A549 (cell line): ENCODE results near the gene ATAD2B. TPM values are rescaled to one million over a fixed set of nuclear protein-coding genes. Genes with fewer than 3 reads are reported as not detected.

Experiments used
- ATAC-seq, 2 experiments: fragments of 200-7000 bp in 1 of 2; fragments of >200 bp in 1 of 2; cut with Nextera tagmentation in 1 of 2; cut with Tn5 transposase in 1 of 2; 3 replicates each; pipeline versions ENCODE4 v1.8.0 to v1.9.1; 2018 to 2020; ENCODE audit warnings: mild to moderate bottlenecking in 1 of 2, moderate library complexity in 1 of 2
- CTCF ChIA-PET: fragments of 300-600 bp; sonication (Branson Sonifier 250); formaldehyde crosslinking; extraction: SDS; loops from one replicate; lab custom pipeline; 2021; ENCODE audit warnings: antibody characterized with exemption, inconsistent platforms; lab: Yijun Ruan, JAX
- POLR2A ChIA-PET: fragments of 350-600 bp; formaldehyde crosslinking; extraction: SDS; loops from one replicate; lab custom pipeline; 2021; ENCODE audit warnings: antibody characterized with exemption, inconsistent platforms; lab: Yijun Ruan, JAX
- DNase-seq, 2 experiments: peaks; one replicate each; pipeline versions ENCODE4 v3.0.0 to v3.0.0-alpha.2; 2011 to 2016; ENCODE audit warnings: low read depth in 1 of 2, low spot score in 1 of 2
- FAIRE-seq: peaks from 2 replicates; lab custom pipeline; 2011; peaks lifted over from hg19 to GRCh38; lab: Jason Lieb, UNC
- H3K27ac ChIP-seq, 2 experiments: fragments of >200 bp; sonication (Bioruptor Twin); formaldehyde crosslinking; 3 replicates each; pipeline ENCODE4 v1.5.1; 2016 to 2017
- H3K4me1 ChIP-seq: fragments of >200 bp; sonication (Bioruptor Twin); formaldehyde crosslinking; 3 replicates; pipeline ENCODE4 v1.6.1; 2016
- H3K4me2 ChIP-seq: fragments of >200 bp; sonication (Bioruptor Twin); formaldehyde crosslinking; 3 replicates; pipeline ENCODE4 v1.6.1; 2016
- H3K4me3 ChIP-seq: fragments of >200 bp; sonication (Bioruptor Twin); formaldehyde crosslinking; 3 replicates; pipeline ENCODE4 v1.5.1; 2016
- H3K9me3 ChIP-seq: fragments of >200 bp; sonication (Bioruptor Twin); formaldehyde crosslinking; 3 replicates; pipeline ENCODE4 v1.6.1; 2016
- BHLHE40 ChIP-seq: IDR thresholded peaks from 2 replicates; pipeline ENCODE4 v1.6.1; 2012; ENCODE audit warnings: low read depth, low read length, inconsistent platforms
- CBX8 ChIP-seq: fragments of 200-600 bp; sonication (generic); IDR thresholded peaks from 2 replicates; pipeline ENCODE4 v1.6.1; 2016
- CEBPB ChIP-seq, 2 experiments: fragments of >200 bp in 1 of 2; sonication (Bioruptor Twin) in 1 of 2; formaldehyde crosslinking in 1 of 2; IDR thresholded peaks; 2 replicates each; pipeline ENCODE4 v1.6.1; 2012 to 2016
- EHF ChIP-seq: fragments of 250-450 bp; sonication (Bioruptor Pico); IDR thresholded peaks from 2 replicates; pipeline ENCODE4 v1.5.0; 2020; ENCODE audit warnings: mild to moderate bottlenecking
- EHMT2 ChIP-seq: fragments of 200-600 bp; sonication (generic); IDR thresholded peaks from 2 replicates; pipeline ENCODE4 v1.6.1; 2016; ENCODE audit warnings: antibody characterized with exemption, low read depth, mild to moderate bottlenecking, moderate library complexity
- EP300 ChIP-seq, 2 experiments: fragments of >200 bp; sonication (Bioruptor Twin); formaldehyde crosslinking; IDR thresholded peaks; 2 replicates in 1 of 2; 3 replicates in 1 of 2; pipeline ENCODE4 v1.6.1; 2016 to 2017
- ESRRA ChIP-seq: fragments of 150-350 bp; IDR thresholded peaks from 2 replicates; pipeline ENCODE4 v1.6.1; 2014; ENCODE audit warnings: mild to moderate bottlenecking, low read length, borderline replicate concordance
- FOSB ChIP-seq: fragments of 250-450 bp; sonication (Bioruptor Pico); IDR thresholded peaks from 2 replicates; pipeline ENCODE4 v1.5.0; 2020; ENCODE audit warnings: mild to moderate bottlenecking, moderate library complexity
- HDAC2 ChIP-seq: fragments of 200-600 bp; sonication (generic); IDR thresholded peaks from 2 replicates; pipeline ENCODE4 v1.6.1; 2016
- HEYL ChIP-seq: fragments of 250-450 bp; sonication (Bioruptor Pico); IDR thresholded peaks from 2 replicates; pipeline ENCODE4 v1.8.0; 2021; ENCODE audit warnings: mild to moderate bottlenecking, moderate library complexity
- MAFK ChIP-seq: fragments of 450-650 bp; IDR thresholded peaks from 2 replicates; pipeline ENCODE4 v1.6.1; 2014; ENCODE audit not compliant: partially characterized antibody
- PHF8 ChIP-seq: fragments of 200-600 bp; sonication (generic); IDR thresholded peaks from 2 replicates; pipeline ENCODE4 v1.6.1; 2016; ENCODE audit warnings: low read depth, mild to moderate bottlenecking, antibody characterized with exemption, moderate library complexity, borderline replicate concordance
- RARB ChIP-seq: fragments of 250-450 bp; sonication (Bioruptor Pico); IDR thresholded peaks from 2 replicates; pipeline ENCODE4 v1.8.0; 2021; ENCODE audit warnings: mild to moderate bottlenecking, moderate library complexity
- RNF2 ChIP-seq: fragments of 200-600 bp; sonication (generic); IDR thresholded peaks from 2 replicates; pipeline ENCODE4 v1.6.1; 2016; ENCODE audit warnings: low read depth, mild to moderate bottlenecking, antibody characterized with exemption, moderate library complexity, borderline replicate concordance
- SREBF2 ChIP-seq: fragments of 450-650 bp; IDR thresholded peaks from 2 replicates; pipeline ENCODE4 v1.6.1; 2014; ENCODE audit warnings: mild to moderate bottlenecking, moderate library complexity
- TP53 ChIP-seq: fragments of 250-450 bp; sonication (Bioruptor Pico); IDR thresholded peaks from 2 replicates; pipeline ENCODE4 v1.5.0; 2021; ENCODE audit warnings: mild to moderate bottlenecking, moderate library complexity
- ZSCAN20 ChIP-seq: fragments of 250-450 bp; sonication (Bioruptor Pico); IDR thresholded peaks from 2 replicates; pipeline ENCODE4 v1.8.0; 2022; ENCODE audit warnings: mild to moderate bottlenecking, moderate library complexity
- WGBS: methylation state at CpG from one replicate; pipeline ENCODE4 v1.1.6; 2017; ENCODE audit errors: missing lambda C conversion rate; 5-methylcytosine and 5-hydroxymethylcytosine counted together
- polyA plus RNA-seq, 4 experiments: library from polyadenylated mRNA; depleted of rRNA in 3 of 4; stranded (reverse); fragments of >200 nt; fragmentation: RNase III in 1 of 4; extraction: RNeasy Plus Mini Kit Qiagen cat#74134 plus additional on column Dnase treatment in 1 of 4; gene quantifications; 2 replicates in 3 of 4; 3 replicates in 1 of 4; pipeline ENCODE4 v1.2.3, GENCODE V29; 2011 to 2017
- TF ChIP-seq, protein P1 (sequence below): fragments of >200 bp; sonication (Bioruptor Twin); formaldehyde crosslinking; IDR thresholded peaks from 3 replicates; pipeline ENCODE4 v1.5.1; 2016
- TF ChIP-seq, protein P2 (sequence below): fragments of 250-450 bp; sonication (Bioruptor Pico); IDR thresholded peaks from 2 replicates; pipeline ENCODE4 v1.5.0; 2021; ENCODE audit warnings: mild to moderate bottlenecking, moderate library complexity, borderline replicate concordance
- TF ChIP-seq, protein P3 (sequence below): fragments of >200 bp; sonication (Bioruptor Twin); formaldehyde crosslinking; IDR thresholded peaks from 2 replicates; pipeline ENCODE4 v1.6.1; 2016
- TF ChIP-seq, protein P4 (sequence below): fragments of 250-450 bp; sonication (Bioruptor Pico); IDR thresholded peaks from 2 replicates; pipeline ENCODE4 v1.5.0; 2020; ENCODE audit warnings: low read depth, mild to moderate bottlenecking, moderate library complexity
- TF ChIP-seq, protein P5 (sequence below): IDR thresholded peaks from 2 replicates; pipeline ENCODE4 v1.6.1; 2012
- TF ChIP-seq, protein P6 (sequence below): fragments of 150-350 bp; IDR thresholded peaks from 2 replicates; pipeline ENCODE4 v1.6.1; 2014; ENCODE audit warnings: low read depth, mild to moderate bottlenecking, low read length

The ATAD2B gene
- polyA plus RNA-seq, 2 of the 4 experiments (the other 2 are of a cell fraction) = 5.4 to 13.1 TPM

DNA sequence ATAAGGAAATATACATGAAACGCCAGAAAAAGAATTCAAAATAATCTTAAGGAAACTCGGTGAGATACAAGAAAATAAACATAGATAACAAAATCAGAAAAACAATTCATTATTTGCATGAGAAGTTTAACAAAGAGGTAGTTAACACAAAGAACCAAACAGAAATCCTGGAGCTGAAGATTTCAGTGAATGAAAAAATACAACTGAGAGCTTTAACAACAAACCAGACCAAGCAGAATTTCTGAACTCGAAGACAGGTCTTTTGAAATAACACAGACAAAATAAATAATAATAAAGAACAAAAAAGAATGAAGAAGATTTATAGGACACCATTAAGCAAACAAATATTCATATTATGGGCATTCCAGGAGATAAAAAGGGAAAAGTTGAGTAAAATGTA lies 204.7 kb downstream of the ATAD2B start:
- H3K4me3 ChIP-seq = no peak overlapping the region
- no peaks in the 10 kb centered on the region for H3K4me1 ChIP-seq
- H3K27ac ChIP-seq = no peak overlapping the region
- POLR2A ChIA-PET = no interaction called here
- 85% methylated on average over 3 of the region's 3 CpGs for WGBS
- TF ChIP-seq CBX8 (no peak), RARB (CRISPR knock-in tag) (no peak), HDAC2 (no peak), BHLHE40 (no peak)
- TF ChIP-seq, all 56 proteins: peak for 0
- FAIRE-seq (no peak), ATAC-seq (no peak), DNase-seq (no peak)
- CTCF ChIA-PET = no interaction called here
- Histone ChIP-seq H3K9me3 (peaks cover 19% of the 10 kb centered on the region), H3K4me2 (no peak overlapping the region)

DNA sequence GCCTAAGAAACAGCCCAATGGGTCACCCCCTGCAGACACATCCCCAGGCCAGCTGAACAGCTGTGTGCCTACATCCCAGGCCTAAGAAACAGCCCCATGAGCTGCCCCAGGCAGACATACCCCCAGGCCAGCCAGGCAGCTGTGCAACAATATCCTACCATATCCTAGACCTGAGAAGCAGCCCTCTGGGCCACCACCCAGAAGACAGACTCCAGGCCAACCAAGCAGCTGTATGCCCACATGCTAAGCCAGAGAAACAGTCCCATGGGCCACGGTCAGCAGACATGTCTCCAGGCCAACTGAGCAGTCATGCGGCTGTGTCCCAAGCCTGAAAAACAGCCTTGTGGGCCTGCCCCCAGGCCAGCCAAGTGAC lies 205.5 kb downstream of the ATAD2B start:
- FAIRE-seq (no peak), ATAC-seq (no peak), DNase-seq (no peak)
- Histone ChIP-seq H3K9me3 (peaks cover 19% of the 10 kb centered on the region), H3K4me1 (no peaks in the 10 kb centered on the region), H3K4me2 (no peak overlapping the region), H3K4me3 (no peak overlapping the region), H3K27ac (no peak overlapping the region)
- ChIA-PET POLR2A (no interaction called here), CTCF (interaction anchor here (1.4 kb wide), 1 partner anchor 10 kb away, joined by 4 read pairs; no protein-coding TSS in a partner anchor)
- TF ChIP-seq, protein P1, sequence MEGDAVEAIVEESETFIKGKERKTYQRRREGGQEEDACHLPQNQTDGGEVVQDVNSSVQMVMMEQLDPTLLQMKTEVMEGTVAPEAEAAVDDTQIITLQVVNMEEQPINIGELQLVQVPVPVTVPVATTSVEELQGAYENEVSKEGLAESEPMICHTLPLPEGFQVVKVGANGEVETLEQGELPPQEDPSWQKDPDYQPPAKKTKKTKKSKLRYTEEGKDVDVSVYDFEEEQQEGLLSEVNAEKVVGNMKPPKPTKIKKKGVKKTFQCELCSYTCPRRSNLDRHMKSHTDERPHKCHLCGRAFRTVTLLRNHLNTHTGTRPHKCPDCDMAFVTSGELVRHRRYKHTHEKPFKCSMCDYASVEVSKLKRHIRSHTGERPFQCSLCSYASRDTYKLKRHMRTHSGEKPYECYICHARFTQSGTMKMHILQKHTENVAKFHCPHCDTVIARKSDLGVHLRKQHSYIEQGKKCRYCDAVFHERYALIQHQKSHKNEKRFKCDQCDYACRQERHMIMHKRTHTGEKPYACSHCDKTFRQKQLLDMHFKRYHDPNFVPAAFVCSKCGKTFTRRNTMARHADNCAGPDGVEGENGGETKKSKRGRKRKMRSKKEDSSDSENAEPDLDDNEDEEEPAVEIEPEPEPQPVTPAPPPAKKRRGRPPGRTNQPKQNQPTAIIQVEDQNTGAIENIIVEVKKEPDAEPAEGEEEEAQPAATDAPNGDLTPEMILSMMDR = no peak
- TF ChIP-seq RNF2 (no peak), HEYL (CRISPR knock-in tag) (no peak), FOSB (CRISPR knock-in tag) (no peak), EP300 (IDR thresholded peaks at IDR 0.05) (no peak), PHF8 (no peak), SREBF2 (no peak), MAFK (no peak), CBX8 (no peak), EHF (CRISPR knock-in tag) (no peak), CEBPB (IDR thresholded peaks at IDR 0.05) (no peak), ZSCAN20 (CRISPR knock-in tag) (no peak), TP53 (CRISPR knock-in tag) (no peak), EHMT2 (no peak), ESRRA (no peak)
- TF ChIP-seq, protein P2, sequence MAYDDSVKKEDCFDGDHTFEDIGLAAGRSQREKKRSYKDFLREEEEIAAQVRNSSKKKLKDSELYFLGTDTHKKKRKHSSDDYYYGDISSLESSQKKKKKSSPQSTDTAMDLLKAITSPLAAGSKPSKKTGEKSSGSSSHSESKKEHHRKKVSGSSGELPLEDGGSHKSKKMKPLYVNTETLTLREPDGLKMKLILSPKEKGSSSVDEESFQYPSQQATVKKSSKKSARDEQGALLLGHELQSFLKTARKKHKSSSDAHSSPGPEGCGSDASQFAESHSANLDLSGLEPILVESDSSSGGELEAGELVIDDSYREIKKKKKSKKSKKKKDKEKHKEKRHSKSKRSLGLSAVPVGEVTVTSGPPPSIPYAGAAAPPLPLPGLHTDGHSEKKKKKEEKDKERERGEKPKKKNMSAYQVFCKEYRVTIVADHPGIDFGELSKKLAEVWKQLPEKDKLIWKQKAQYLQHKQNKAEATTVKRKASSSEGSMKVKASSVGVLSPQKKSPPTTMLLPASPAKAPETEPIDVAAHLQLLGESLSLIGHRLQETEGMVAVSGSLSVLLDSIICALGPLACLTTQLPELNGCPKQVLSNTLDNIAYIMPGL (CRISPR knock-in tag) = no peak
- TF ChIP-seq, protein P3, sequence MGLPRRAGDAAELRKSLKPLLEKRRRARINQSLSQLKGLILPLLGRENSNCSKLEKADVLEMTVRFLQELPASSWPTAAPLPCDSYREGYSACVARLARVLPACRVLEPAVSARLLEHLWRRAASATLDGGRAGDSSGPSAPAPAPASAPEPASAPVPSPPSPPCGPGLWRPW = no peak
- TF ChIP-seq, protein P4, sequence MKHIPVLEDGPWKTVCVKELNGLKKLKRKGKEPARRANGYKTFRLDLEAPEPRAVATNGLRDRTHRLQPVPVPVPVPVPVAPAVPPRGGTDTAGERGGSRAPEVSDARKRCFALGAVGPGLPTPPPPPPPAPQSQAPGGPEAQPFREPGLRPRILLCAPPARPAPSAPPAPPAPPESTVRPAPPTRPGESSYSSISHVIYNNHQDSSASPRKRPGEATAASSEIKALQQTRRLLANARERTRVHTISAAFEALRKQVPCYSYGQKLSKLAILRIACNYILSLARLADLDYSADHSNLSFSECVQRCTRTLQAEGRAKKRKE (CRISPR knock-in tag) = no peak
- TF ChIP-seq, protein P5, sequence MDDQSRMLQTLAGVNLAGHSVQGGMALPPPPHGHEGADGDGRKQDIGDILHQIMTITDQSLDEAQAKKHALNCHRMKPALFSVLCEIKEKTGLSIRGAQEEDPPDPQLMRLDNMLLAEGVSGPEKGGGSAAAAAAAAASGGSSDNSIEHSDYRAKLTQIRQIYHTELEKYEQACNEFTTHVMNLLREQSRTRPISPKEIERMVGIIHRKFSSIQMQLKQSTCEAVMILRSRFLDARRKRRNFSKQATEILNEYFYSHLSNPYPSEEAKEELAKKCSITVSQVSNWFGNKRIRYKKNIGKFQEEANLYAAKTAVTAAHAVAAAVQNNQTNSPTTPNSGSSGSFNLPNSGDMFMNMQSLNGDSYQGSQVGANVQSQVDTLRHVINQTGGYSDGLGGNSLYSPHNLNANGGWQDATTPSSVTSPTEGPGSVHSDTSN = no peak
- TF ChIP-seq, protein P6, sequence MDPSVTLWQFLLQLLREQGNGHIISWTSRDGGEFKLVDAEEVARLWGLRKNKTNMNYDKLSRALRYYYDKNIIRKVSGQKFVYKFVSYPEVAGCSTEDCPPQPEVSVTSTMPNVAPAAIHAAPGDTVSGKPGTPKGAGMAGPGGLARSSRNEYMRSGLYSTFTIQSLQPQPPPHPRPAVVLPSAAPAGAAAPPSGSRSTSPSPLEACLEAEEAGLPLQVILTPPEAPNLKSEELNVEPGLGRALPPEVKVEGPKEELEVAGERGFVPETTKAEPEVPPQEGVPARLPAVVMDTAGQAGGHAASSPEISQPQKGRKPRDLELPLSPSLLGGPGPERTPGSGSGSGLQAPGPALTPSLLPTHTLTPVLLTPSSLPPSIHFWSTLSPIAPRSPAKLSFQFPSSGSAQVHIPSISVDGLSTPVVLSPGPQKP = no peak
- WGBS = no CpG with 5 or more reads among the region's 2 CpGs
